NCI-H2081 (cell line): ENCODE results near the gene RAB44.
"Not testable (repeated sequence)": the region's sequence is repeated elsewhere in the genome, so short reads cannot be mapped to it uniquely, and the experiment has no call there.

ENCODE experiments used
- DNase-seq, 2 experiments: peaks; one replicate each; lab custom pipeline; 2025; lab: John Stamatoyannopoulos, UW

RAB44 gene

DNA sequence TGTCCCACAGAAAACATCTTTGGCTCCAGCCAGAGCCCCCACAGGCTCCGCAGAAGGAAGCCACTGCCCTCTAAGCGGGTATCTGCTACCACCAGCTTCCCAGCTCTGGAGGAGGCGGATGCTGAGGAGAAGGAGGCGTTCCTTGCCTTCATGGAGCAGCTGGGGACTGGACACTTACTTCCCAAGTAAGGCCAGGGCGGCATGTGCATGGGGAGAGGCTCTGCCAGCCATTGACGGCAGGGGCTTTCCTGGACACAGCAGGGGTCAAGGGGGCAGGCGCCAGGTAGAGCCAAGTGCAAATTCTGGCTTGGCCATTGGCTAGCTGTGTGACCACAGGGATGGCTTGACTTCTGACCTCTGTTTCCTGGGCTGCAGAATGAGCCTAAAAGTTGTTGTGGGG lies 17.8 kb downstream of the RAB44 start:
- DNase-seq = no peak

DNA sequence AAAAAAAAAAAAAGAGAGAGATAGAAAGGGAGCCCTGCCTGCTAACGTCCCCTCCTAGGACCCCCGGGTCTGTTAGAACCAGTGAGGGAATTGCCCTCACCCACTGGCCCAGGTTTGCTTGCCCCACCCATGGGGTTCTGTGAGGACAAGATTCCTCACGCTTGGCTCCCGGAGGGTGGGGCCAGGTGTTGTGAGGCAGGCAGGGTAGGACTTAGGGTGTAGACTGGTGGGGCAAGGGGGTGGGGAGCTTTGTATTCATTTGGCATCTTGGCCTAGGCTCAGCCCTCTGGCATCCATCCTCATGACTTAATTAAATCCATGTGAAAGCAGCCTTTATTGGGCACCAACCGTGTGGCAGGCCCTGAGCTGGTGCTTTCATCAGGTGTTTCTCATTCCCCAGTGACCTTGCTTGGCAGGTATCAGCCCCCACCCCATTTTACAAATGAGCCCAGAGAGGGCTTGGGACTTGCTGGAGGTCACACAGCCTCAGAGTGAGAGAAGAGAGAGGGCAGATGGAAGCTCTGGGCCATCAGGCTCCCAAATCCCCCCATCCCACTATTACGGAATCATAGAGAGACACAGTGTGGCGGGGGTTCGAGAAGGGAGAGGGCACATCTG lies 19.0 kb downstream of the RAB44 start:
- DNase-seq = no peak

DNA sequence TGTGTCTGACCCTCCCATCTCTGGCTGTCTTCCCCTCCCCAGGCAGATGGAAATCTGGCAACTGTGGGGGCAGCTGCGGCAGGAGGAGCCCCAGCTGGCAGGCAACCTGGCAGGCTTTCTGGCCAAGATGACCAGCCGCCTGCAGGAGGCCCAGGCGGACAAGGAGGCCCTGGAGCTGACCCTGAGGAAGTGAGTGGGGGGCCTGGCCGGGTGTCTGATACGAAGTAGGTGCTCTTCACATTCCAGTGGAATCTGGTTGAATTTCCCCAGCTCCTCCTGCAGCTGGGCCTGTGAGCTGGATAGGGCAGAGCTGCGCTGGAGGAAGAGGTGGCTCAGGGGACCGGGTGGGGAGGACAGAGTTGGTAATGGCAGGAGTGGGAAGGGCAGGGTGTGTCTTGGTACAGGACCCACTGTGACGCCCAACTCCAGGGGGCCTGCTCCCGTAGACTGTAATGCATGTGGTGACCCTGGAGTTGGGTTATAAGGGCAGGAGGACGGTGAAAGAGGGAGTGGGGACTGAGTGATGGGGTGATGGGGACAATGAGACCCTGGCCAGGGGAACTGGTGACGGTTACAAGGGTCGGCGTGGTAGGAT lies 19.7 kb downstream of the RAB44 start:
- no peak for DNase-seq

DNA sequence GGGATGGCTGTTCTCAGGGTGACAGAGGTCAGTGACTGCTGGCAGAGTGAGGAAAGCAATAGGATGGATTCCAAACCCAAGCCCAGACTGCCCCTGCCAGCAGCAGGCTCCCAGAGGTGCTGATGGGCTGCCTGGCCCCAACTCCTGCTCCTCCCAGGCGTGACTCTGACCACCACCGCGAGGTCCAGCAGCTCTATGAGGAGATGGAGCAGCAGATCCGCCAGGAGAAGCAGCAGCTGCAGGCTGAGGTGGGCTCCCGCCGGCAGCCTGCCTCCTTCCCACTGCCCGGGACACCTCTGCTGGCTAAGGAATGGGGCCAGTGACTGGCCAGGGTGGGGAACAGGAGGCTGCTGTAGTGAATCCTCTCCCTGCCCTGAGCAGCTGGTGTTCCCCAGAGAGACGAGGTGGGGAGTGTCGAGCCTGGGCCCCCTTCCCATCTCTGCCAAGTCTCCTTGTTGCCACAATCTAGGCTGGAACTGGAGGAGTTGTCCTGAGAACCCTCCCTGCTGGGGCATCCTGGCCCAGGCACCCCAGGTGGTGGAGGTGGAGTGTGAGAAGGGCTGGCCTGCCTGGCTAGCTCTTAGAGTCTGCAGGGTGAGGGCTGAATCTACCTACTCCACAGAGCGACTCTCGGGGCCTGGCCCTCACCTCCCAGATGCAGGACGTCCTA lies 20.4 kb downstream of the RAB44 start:
- no peak for DNase-seq

DNA sequence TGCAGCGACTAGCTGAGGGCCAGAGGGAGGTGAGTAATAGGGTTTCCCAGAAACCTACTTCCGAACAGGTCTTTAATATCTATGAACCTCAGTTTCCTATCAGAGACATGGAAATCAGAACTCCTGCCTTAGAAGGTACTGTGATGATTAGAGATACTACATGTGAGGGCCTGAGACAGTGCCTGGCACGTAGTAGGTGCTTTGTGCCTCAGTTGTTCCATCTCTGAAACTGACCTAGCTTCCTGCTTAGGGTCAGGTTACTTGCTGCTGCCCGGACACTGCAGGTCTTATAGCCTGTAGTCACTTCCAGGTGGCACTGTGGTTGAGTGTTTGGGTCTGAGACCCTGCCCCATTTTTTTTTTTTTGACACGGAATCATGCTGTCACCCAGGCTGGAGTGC lies 20.9 kb downstream of the RAB44 start:
- no peak for DNase-seq

DNA sequence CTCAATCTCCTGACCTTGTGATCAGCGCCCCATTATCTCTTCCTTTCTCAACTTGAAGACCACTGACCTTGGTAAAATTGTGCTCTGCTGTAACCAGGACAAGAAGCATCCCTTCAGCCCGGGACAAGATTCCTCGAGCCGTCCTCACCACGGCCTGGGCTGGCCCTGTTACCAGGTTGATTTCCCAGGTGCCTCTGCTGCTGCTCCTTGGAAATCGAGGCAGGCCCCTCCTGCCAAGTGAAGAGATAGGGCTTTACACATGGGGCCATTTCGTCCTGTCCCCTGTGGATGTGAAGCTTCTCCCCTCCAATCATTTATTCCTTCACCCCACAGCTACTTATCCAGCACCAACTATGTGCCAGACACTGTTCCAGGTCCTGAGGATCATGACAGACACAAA lies 21.5 kb downstream of the RAB44 start:
- no peak for DNase-seq

DNA sequence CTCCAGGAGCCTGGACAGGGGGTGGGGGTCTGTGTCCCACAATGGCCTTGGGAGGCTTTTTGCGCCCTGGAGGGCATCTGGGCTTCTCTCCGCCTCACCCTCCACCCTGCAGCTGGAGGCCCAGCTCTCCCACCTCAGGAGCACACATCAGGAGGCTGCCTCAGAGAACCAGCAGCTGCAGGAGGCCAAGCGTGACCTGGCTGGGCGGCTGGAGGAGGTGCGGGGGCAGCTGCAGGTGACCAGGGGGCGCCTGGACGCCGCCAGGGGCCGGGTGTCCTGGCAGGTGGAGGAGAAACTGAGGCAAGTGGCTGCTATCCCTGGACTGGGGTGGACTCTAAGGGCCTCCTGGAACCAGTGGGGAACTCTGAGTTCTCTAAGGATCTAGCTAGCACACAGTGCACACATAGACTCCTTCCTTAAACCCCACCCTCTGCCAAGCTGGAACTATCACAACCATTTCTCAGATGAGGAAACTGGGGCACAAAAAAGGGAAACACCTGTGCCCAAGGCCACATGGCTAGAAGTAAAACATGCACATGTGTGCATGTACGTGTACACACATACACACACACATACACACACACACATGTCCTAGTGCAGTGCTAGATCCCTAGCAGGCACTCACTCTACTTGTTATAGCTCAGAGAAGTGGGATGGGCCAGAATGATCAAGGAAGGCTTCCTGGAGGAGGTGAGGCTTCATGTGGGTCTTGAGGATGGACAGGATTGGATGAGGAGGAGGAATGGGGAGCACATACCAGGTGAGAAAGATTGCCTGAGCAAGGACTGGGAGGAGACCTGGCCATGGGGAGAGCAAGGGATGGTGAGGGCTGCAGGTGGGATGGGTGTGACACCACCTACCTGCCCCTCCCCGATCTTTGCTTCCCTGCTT lies 22.9 kb downstream of the RAB44 start:
- no peak for DNase-seq

DNA sequence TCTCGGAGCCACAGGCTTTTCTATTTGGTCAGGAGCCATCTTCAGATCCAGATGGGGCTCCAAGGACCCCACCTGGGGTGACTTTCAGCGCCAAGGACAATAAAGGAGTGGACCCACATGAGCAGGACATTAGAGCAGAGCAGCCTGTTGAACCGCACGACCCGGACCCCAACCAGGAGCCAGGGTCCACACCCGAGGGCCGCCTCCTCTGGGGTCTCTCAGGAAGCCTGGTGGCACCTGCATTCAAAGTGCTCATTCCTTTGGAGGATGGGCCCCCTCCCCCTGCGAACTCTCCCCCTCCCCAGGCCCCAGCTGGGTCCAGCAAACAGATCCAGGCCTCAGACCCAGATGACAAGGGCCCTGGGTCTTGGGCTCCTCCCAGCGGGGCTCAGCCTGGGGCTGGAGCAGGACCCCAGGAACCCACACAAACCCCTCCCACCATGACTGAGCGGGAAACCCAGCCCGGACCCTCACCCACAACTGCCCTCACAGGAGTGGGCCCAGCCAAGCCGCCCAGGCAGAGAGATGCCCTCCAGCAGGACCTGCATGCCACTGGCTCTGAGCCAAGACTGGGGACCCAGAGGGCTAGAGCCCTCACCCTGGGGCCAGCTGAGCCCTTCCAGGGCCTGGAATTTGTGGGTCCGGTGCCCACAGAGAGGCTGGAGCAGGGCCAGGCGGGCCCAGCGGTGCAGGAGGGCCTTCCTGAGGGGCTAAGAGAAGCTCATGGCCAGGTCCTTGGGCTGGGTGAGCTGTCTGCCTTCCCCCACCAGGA lies 23.9 kb downstream of the RAB44 start:
- DNase-seq = no peak

DNA sequence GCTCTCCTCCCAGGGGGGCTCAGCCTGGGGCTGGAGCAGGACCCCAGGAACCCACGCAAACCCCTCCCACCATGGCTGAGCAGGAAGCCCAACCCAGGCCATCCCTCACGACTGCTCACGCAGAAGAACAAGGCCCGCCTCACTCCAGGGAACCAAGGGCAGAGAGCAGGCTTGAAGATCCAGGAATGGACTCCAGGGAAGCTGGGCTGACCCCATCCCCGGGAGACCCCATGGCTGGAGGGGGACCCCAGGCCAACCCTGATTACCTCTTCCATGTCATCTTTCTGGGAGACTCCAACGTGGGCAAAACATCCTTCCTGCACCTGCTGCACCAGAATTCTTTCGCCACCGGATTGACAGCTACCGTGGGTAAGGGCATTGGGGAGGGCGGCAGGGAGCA lies 24.7 kb downstream of the RAB44 start:
- DNase-seq = no peak

DNA sequence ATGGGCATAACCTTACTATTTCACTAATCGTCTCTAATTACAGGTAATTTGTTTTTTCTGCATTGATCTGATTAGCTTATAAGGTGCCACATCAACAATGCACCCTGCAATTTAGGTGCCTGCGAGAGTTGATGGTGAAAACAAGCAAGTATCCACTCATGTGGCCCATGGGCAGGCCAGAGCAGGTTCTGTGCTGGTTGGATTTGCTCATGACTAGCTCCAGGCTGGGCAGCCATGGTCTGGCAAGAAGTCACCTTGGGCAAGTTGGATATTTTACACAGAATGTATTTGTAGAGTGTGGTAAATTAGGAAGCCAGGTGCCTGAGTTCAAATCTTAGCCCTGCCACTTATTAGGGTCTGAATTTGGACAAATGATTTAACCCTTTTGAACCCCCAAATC lies 25.3 kb downstream of the RAB44 start:
- DNase-seq = no peak

DNA sequence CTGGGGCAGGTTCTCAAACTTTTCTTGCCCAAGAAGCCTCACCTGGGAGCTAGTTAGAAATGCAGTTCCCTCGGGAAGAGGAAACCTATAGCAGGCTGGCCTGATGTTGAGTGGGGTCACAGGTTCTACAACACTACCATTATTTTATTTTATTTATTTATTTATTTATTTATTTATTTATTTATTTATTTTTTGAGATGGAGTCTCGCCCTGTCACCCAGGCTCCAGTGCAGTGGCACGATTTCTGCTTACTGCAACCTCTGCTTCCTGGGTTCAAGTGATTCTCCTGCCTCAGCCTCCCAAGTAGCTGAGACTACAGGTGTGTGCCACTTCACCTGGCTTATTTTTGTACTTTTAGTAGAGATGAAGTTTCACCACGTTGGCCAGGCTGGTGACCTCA lies 26.4 kb downstream of the RAB44 start:
- DNase-seq = not testable (repeated sequence)

DNA sequence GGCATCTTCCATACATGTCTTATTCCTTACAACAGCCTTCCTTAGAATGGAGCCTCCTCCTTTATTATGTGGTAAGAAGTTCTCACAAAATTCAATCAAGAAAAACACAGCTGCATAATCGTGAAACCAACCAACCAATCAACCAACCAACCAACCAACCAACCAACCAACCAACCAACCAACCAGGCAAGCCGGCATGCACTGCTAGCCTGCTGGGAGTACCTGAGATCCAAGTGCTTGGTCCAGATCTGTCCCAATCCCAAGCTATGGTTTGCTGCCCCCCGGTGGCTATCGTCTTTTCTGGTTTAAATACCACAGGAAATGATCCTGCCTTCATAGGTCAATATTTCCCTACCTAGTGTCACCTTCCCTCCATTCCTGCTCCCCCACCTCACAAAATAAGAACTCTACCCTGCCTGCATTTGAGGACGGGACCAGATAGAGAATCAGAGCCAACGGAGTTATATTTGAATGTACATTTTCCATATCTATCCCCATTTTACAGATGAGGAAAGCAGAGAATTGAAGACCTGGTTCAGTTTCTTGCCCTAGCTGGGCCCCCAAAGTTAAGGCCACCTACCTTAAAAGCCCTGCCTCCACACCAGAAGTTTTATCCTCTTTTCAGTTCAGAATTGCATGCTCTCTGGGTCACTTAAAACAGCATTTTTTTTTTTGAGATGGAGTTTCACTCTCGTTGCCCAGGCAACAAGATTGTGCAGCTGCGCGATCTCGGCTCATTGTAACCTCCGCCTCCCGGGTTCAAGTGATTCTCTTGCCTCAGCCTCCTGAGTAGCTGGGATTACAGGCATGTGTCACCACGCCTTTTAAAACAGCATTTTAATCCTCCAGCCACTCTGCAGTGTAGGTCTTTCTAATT lies 27.1 kb downstream of the RAB44 start:
- peak; percentile 67 to 73 for DNase-seq

DNA sequence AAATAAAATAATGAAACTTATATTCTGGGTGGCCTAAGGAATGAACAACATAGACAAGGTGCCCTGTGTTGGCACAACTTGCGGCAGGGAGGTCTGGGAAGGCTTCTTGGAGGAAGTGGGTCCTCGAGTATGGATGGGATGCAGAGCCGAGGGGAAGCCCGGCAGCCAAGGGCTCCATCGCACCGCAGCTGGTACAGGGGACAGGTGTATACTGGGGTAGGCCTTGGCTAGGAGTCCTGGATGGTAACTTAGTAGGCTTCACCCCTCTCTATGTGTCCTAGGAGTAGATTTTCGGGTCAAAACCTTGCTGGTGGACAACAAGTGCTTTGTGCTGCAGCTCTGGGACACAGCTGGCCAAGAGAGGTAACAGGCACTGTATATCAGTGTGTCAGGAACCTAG lies 28.0 kb downstream of the RAB44 start:
- no peak for DNase-seq

DNA sequence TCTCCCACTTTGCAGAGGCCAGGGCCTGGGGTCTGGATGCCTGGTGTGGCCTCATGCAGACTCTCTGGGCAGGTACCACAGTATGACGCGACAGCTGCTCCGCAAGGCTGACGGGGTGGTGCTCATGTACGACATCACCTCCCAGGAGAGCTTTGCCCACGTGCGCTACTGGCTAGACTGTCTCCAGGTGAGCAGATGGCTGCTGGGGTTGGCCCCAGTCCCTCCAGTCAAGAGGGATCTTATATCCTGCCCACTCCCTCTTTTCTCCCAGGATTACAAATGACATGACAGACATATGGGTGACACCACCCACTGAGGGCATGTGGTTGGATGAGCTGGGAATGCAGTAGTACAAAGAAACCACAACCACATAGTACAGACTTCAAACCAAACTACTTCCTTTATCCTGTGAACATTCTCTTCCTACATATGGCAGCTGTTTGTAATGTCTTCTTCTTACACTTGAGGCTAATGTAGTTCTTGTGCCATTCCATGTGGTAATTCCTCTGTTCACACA lies 29.9 kb downstream of the RAB44 start:
- peak in 1 of 2 experiments; percentile 26 for DNase-seq

DNA sequence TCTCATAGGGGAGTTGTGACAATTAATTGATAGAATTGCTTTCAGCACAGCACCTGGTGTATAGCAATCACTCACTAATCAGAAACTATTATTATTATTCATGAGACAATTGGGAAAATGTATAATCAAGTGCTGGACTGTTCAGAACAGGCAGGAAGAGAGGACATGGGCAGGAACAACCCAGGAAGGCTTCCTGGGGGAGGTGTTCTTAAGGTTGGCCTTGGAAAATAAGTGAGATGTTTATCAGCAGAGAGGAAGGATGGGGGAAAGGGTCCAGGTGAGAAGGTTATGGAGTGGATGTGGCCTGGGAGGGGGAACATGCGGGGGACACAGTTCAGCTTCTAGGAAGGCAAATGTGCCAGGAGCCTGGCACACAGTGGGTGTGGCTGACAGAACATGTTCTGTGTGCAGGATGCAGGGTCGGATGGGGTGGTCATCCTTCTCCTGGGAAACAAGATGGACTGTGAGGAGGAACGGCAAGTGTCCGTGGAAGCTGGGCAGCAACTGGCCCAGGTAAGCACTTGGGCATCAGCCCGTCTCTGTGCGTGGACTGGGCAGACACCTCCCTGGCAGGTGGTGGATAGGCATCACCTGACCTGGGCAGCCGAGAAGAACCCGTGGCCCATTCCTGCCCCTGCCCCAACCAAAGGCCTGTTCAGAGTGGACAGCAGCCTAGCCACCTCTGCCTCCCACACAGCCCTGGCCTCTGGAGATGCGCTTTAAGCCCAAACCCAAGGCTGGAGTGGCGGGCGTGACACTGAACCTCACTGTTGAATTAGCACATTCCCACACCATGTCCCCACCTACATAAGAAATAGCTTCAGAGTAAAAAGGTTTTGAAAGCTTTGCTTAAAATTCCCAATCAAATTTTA lies 30.9 kb downstream of the RAB44 start:
- no peak for DNase-seq

DNA sequence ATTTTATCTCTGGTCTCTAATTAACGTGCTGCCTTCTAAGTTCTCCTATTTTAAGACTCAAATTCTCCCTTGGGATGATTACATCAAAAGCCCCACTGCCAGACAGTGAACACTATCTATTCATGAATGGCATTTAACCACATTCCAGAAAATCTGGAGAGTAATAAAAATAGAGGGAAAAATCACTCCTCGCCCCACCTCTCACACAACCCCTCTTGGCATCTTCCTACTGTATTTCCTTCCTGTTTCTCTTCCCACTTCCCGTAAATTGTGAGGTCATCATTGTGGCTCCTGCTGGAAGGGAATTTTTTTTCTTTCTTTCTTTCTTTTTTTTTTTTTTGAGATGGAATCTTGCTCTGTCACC lies 31.5 kb downstream of the RAB44 start:
- DNase-seq = no peak

DNA sequence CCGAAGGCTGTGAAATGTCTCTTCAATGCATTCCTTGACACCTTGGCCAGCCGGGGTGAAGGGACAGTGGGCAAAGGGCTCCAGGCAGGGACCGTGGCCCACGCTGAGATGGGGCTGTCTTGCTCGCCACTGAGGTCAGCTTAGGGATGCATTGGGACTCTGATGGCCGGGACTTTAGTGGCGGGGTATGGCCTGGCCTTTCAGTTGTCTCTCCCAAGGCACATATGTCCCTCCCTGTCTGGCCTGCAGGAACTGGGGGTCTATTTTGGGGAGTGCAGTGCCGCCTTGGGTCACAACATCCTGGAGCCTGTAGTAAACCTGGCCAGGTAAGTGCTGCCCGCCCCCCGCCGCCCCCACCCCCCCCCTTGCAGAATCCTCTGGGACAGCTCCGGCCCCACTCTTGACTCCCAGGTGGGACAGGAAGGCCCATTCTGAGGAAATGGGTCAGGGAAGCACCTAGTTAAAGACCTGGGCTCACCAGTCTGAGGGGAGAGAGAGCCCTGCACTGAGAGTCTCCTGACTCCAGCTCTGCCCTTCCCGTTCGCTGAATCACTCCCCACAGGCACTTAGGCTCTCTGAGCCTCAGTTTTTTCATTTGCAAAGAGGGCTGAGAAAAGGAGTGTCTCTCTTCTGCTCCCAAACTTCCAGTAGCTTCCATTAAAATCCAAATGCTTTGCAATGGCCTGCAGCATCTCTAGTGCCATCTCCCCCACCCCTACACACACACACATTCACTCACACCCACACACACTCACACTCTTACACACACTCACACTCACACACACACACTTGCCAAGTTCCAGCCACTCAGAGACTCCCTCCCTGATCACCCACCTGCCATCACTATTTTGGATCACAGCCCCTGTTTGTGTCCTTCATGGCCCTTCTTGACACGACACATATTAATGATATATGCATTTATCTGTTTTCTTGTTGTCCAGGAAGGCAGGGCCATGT lies 33.1 kb downstream of the RAB44 start:
- DNase-seq = no peak

DNA sequence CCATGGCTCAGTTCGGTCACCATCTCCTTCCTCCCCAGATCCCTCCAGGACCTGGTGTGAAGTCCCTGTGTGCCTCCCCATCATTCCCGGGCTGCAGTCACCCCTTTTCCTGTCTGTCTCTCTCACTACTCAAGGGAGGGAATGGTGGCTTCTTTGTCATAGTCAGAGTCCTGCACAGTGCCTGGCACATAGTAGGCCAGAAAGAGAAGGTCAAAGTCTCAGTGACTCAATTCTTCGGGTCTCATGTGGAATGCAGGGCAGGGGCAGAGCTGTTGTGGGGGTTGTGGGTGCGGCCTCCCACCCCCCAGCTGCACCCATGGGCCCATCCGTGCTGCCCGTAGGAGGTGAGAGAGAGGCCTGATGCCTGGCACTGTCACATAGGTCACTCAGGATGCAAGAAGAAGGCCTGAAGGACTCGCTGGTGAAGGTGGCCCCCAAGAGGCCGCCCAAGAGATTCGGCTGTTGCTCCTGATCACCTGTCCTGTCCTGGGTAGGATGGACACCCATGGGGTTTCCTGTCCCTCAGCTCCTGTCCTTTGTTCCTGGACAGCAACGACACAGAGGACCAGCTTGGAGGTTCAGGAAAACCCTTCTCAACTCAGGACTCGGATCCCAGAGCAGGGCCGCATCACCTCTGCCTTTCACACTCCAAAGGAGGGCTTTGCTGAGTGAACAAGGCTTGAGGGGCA lies 34.1 kb downstream of the RAB44 start:
- DNase-seq = no peak
